Effector memory CD4-positive, alpha-beta T cell (primary cell): ENCODE measurements around the gene PDSS2.
"Not testable (repeated sequence)": the region's sequence is repeated elsewhere in the genome, so short reads cannot be mapped to it uniquely, and the experiment has no call there.

Experiments
- DNase-seq, 3 donors: peaks; one replicate each; pipeline ENCODE4 v3.0.0-alpha.2; 2020
- H3K27ac ChIP-seq: 2 replicates; pipeline ENCODE4 v1.7.0; 2013; ENCODE audit warnings: mild to moderate bottlenecking, low read length, moderate library complexity; ENCODE audit not compliant: insufficient read depth, poor library complexity, severe bottlenecking
- H3K27me3 ChIP-seq: replicated peaks from 2 replicates; pipeline ENCODE4 v1.7.0; 2013; ENCODE audit warnings: mild to moderate bottlenecking, low read length; ENCODE audit not compliant: insufficient read depth, control insufficient read depth, poor library complexity, severe bottlenecking
- H3K36me3 ChIP-seq: 2 replicates; pipeline ENCODE4 v1.7.0; 2013; ENCODE audit warnings: mild to moderate bottlenecking, low read length, moderate library complexity; ENCODE audit not compliant: control insufficient read depth, insufficient read depth
- H3K4me1 ChIP-seq: 2 replicates; pipeline ENCODE4 v1.7.0; 2013; ENCODE audit warnings: low read length, mild to moderate bottlenecking; ENCODE audit not compliant: control insufficient read depth, insufficient read depth, poor library complexity, severe bottlenecking
- H3K4me3 ChIP-seq: 2 replicates; pipeline ENCODE4 v1.7.0; 2013; ENCODE audit warnings: low read length, low read depth, mild to moderate bottlenecking; ENCODE audit not compliant: insufficient read depth, poor library complexity, severe bottlenecking
- H3K9me3 ChIP-seq: 2 replicates; pipeline ENCODE4 v1.7.0; 2013; ENCODE audit warnings: mild to moderate bottlenecking, low read length, moderate library complexity; ENCODE audit not compliant: control insufficient read depth

PDSS2 gene

GRCh38 chr6:107198631-107199416 is 260.5 kb downstream of the PDSS2 start:
- no peak for DNase-seq
- no peaks in the 10 kb centered on the region for H3K4me1 ChIP-seq
- H3K36me3 ChIP-seq: no peaks in the 10 kb centered on the region
- no peak overlapping the region for H3K27ac ChIP-seq
- no peak overlapping the region for H3K4me3 ChIP-seq
- H3K9me3 ChIP-seq: no peaks in the 10 kb centered on the region
- no peaks in the 10 kb centered on the region for H3K27me3 ChIP-seq

- Histone ChIP-seq H3K4me3 (no peak overlapping the region), H3K4me1 (no peaks in the 10 kb centered on the region), H3K9me3 (no peaks in the 10 kb centered on the region), H3K27me3 (no peaks in the 10 kb centered on the region), H3K27ac (no peak overlapping the region), H3K36me3 (no peaks in the 10 kb centered on the region)
- no peak for DNase-seq
Measured at GRCh38 chr6:107196152-107196551, 263.2 kb downstream of the PDSS2 start.

- not testable (repeated sequence) for H3K36me3 ChIP-seq, H3K27ac ChIP-seq, DNase-seq, H3K4me1 ChIP-seq, H3K27me3 ChIP-seq, H3K9me3 ChIP-seq, H3K4me3 ChIP-seq
Measured at GRCh38 chr6:107194723-107195122, 264.6 kb downstream of the PDSS2 start.

GRCh38 chr6:107192830-107193229 is 266.5 kb downstream of the PDSS2 start:
- no peak for DNase-seq

GRCh38 chr6:107187630-107188029 is 271.7 kb downstream of the PDSS2 start:
- Histone ChIP-seq H3K4me3 (no peak overlapping the region), H3K27ac (no peak overlapping the region), H3K27me3 (no peaks in the 10 kb centered on the region), H3K9me3 (no peaks in the 10 kb centered on the region), H3K4me1 (no peaks in the 10 kb centered on the region), H3K36me3 (no peaks in the 10 kb centered on the region)
- DNase-seq: no peak

More at GRCh38 chr6:107192830-107193229, 266.5 kb downstream of the PDSS2 start:
- H3K9me3 ChIP-seq: no peaks in the 10 kb centered on the region
- no peaks in the 10 kb centered on the region for H3K27me3 ChIP-seq
- no peaks in the 10 kb centered on the region for H3K4me1 ChIP-seq
- H3K27ac ChIP-seq: no peak overlapping the region
- H3K36me3 ChIP-seq: no peaks in the 10 kb centered on the region
- no peak overlapping the region for H3K4me3 ChIP-seq

- H3K27ac ChIP-seq: no peak overlapping the region
- no peak overlapping the region for H3K4me3 ChIP-seq
- H3K9me3 ChIP-seq: no peaks in the 10 kb centered on the region
- DNase-seq: no peak
- H3K27me3 ChIP-seq: no peaks in the 10 kb centered on the region
- H3K4me1 ChIP-seq: no peaks in the 10 kb centered on the region
- no peaks in the 10 kb centered on the region for H3K36me3 ChIP-seq
Measured at GRCh38 chr6:107186047-107186446, 273.3 kb downstream of the PDSS2 start.

GRCh38 chr6:107185391-107185970 is 273.9 kb downstream of the PDSS2 start:
- Histone ChIP-seq H3K4me3 (no peak overlapping the region), H3K4me1 (no peaks in the 10 kb centered on the region), H3K27me3 (no peaks in the 10 kb centered on the region), H3K27ac (no peak overlapping the region), H3K9me3 (no peaks in the 10 kb centered on the region), H3K36me3 (no peaks in the 10 kb centered on the region)
- DNase-seq: no peak

GRCh38 chr6:107184435-107184834 is 274.9 kb downstream of the PDSS2 start:
- Histone ChIP-seq H3K27me3 (no peaks in the 10 kb centered on the region), H3K36me3 (no peaks in the 10 kb centered on the region), H3K27ac (no peak overlapping the region), H3K4me3 (no peak overlapping the region), H3K9me3 (no peaks in the 10 kb centered on the region), H3K4me1 (no peaks in the 10 kb centered on the region)
- DNase-seq: no peak

- Histone ChIP-seq H3K36me3 (no peaks in the 10 kb centered on the region), H3K4me3 (no peak overlapping the region), H3K27ac (no peak overlapping the region), H3K27me3 (no peaks in the 10 kb centered on the region), H3K9me3 (no peaks in the 10 kb centered on the region), H3K4me1 (no peaks in the 10 kb centered on the region)
- no peak for DNase-seq
Measured at GRCh38 chr6:107180099-107180498, 279.3 kb downstream of the PDSS2 start.

- no peaks in the 10 kb centered on the region for H3K36me3 ChIP-seq
- H3K9me3 ChIP-seq: no peaks in the 10 kb centered on the region
- DNase-seq: no peak
- no peak overlapping the region for H3K4me3 ChIP-seq
- H3K27me3 ChIP-seq: no peaks in the 10 kb centered on the region
- H3K27ac ChIP-seq: no peak overlapping the region
- no peaks in the 10 kb centered on the region for H3K4me1 ChIP-seq
Measured at GRCh38 chr6:107179004-107179403, 280.4 kb downstream of the PDSS2 start.
